Astrocyte (in vitro differentiated cells and primary cell): ENCODE results near the gene C19orf47. TPM values are rescaled to one million over a fixed set of nuclear protein-coding genes. Genes with fewer than 3 reads are reported as not detected.

ENCODE experiments used
- DNase-seq: peaks from one replicate; pipeline ENCODE4 v3.0.0-alpha.2; 2010; ENCODE audit warnings: low read depth
- FAIRE-seq: peaks from 2 replicates; lab custom pipeline; 2011; peaks lifted over from hg19 to GRCh38; lab: Jason Lieb, UNC
- H2AFZ ChIP-seq: 2 replicates; pipeline ENCODE4 v1.6.0; 2012; ENCODE audit warnings: low read depth, low read length, inconsistent platforms
- H3K27ac ChIP-seq: 2 replicates; pipeline ENCODE4 v1.5.1; 2011; ENCODE audit warnings: low read depth, low read length, inconsistent platforms
- H3K27me3 ChIP-seq: 2 replicates; pipeline ENCODE4 v1.6.0; 2011; ENCODE audit warnings: low read length, inconsistent platforms; ENCODE audit not compliant: insufficient read depth
- H3K36me3 ChIP-seq: 2 replicates; pipeline ENCODE4 v1.5.1; 2011; ENCODE audit warnings: low read length, inconsistent platforms; ENCODE audit not compliant: insufficient read depth
- H3K4me1 ChIP-seq: 2 replicates; pipeline ENCODE4 v1.5.1; 2011; ENCODE audit warnings: low read length, inconsistent platforms; ENCODE audit not compliant: insufficient read depth
- H3K4me2 ChIP-seq: 2 replicates; pipeline ENCODE4 v1.6.0; 2012; ENCODE audit warnings: low read length, inconsistent platforms
- H3K4me3 ChIP-seq: 2 replicates; pipeline ENCODE4 v1.5.1; 2011; ENCODE audit warnings: low read depth, mild to moderate bottlenecking, low read length, inconsistent platforms; ENCODE audit not compliant: insufficient read depth
- H3K79me2 ChIP-seq: 2 replicates; pipeline ENCODE4 v1.6.0; 2012; ENCODE audit warnings: mild to moderate bottlenecking, low read length, inconsistent platforms; ENCODE audit not compliant: insufficient read depth
- H3K9ac ChIP-seq: 2 replicates; pipeline ENCODE4 v1.6.0; 2012; ENCODE audit warnings: mild to moderate bottlenecking, low read length, inconsistent platforms
- H3K9me3 ChIP-seq: 2 replicates; pipeline ENCODE4 v1.5.1; 2012; ENCODE audit warnings: low read depth, mild to moderate bottlenecking, low read length, inconsistent platforms; ENCODE audit not compliant: insufficient read depth
- H4K20me1 ChIP-seq: 2 replicates; pipeline ENCODE4 v1.6.0; 2012; ENCODE audit warnings: low read length, inconsistent platforms; ENCODE audit not compliant: insufficient read depth
- H3K27ac Mint-ChIP-seq: one replicate; pipeline ENCODE4 v1.8.0; 2021; ENCODE audit warnings: mild to moderate bottlenecking, mixed read lengths; ENCODE audit not compliant: unreplicated experiment
- H3K27me3 Mint-ChIP-seq: one replicate; pipeline ENCODE4 v1.8.0; 2021; ENCODE audit warnings: low read depth, mixed read lengths; ENCODE audit not compliant: unreplicated experiment
- H3K36me3 Mint-ChIP-seq: one replicate; pipeline ENCODE4 v1.8.0; 2021; ENCODE audit warnings: low read depth, mixed read lengths; ENCODE audit not compliant: unreplicated experiment
- H3K4me1 Mint-ChIP-seq: one replicate; pipeline ENCODE4 v1.8.0; 2021; ENCODE audit warnings: low read depth, mixed read lengths; ENCODE audit not compliant: unreplicated experiment
- H3K4me3 Mint-ChIP-seq: one replicate; pipeline ENCODE4 v1.8.0; 2021; ENCODE audit warnings: mild to moderate bottlenecking, moderate library complexity, mixed read lengths; ENCODE audit not compliant: unreplicated experiment
- H3K9me3 Mint-ChIP-seq: one replicate; pipeline ENCODE4 v1.8.0; 2021; ENCODE audit warnings: mild to moderate bottlenecking, mixed read lengths; ENCODE audit not compliant: unreplicated experiment
- EZH2 ChIP-seq: IDR thresholded peaks from 2 replicates; pipeline ENCODE4 v1.6.1; 2012; ENCODE audit warnings: mild to moderate bottlenecking, low read length, inconsistent platforms; ENCODE audit not compliant: insufficient read depth
- total RNA-seq: library from RNA; stranded (reverse); gene quantifications from 2 replicates; pipeline ENCODE4 v1.2.1, GENCODE V29; 2021
- TF ChIP-seq, protein P1 (sequence below): IDR thresholded peaks from 2 replicates; pipeline ENCODE4 v1.5.1; 2011; ENCODE audit warnings: low read depth, mild to moderate bottlenecking, inconsistent platforms, low read length, moderate library complexity; ENCODE audit not compliant: insufficient read depth

Gene C19orf47
- total RNA-seq, 1 donor from 2014 or later: 20.6 TPM

DNA sequence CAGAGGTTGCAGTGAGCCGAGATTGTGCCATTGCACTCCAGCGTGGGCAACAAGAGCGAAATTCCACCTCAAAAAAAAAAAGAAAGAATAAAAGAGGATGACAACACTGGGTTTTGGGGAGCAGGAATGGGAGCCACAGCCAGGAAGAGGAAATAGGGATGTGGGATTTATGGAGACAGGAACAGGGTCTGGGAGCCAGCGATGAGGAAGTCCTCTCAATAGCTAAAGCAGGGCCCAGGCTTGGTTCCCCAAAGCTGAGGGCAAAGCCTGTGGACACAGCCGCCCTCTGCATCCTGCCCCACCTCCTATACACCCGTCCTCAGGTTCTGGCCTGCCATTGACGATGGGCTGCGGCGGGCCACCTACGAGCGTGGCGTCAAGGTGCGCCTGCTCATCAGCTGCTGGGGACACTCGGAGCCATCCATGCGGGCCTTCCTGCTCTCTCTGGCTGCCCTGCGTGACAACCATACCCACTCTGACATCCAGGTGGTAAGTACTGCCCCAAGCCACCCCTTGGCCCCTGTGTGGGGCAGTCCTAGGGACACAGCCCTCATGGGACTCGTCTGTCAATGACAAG lies 28.2 kb upstream of the C19orf47 start:
- DNase-seq: no peak
- Mint-ChIP-seq H3K36me3 (peaks cover 27% of the 10 kb centered on the region), H3K4me1 (no peaks in the 10 kb centered on the region), H3K27me3 (no peaks in the 10 kb centered on the region), H3K4me3 (no peak overlapping the region), H3K9me3 (no peaks in the 10 kb centered on the region), H3K27ac (no peak overlapping the region)
- H3K4me3 ChIP-seq: no peak overlapping the region
- no peak overlapping the region for H3K27ac ChIP-seq
- H3K79me2 ChIP-seq: no peaks in the 10 kb centered on the region
- H4K20me1 ChIP-seq: peaks cover 6% of the 10 kb centered on the region
- H3K4me2 ChIP-seq: no peak overlapping the region
- H3K27me3 ChIP-seq: no peaks in the 10 kb centered on the region
- H3K9ac ChIP-seq: no peak overlapping the region
- H3K9me3 ChIP-seq: no peaks in the 10 kb centered on the region
- H3K36me3 ChIP-seq: no peaks in the 10 kb centered on the region
- FAIRE-seq: no peak
- TF ChIP-seq, protein P1, sequence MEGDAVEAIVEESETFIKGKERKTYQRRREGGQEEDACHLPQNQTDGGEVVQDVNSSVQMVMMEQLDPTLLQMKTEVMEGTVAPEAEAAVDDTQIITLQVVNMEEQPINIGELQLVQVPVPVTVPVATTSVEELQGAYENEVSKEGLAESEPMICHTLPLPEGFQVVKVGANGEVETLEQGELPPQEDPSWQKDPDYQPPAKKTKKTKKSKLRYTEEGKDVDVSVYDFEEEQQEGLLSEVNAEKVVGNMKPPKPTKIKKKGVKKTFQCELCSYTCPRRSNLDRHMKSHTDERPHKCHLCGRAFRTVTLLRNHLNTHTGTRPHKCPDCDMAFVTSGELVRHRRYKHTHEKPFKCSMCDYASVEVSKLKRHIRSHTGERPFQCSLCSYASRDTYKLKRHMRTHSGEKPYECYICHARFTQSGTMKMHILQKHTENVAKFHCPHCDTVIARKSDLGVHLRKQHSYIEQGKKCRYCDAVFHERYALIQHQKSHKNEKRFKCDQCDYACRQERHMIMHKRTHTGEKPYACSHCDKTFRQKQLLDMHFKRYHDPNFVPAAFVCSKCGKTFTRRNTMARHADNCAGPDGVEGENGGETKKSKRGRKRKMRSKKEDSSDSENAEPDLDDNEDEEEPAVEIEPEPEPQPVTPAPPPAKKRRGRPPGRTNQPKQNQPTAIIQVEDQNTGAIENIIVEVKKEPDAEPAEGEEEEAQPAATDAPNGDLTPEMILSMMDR: no peak
- TF ChIP-seq EZH2: no peak
- H3K4me1 ChIP-seq: no peaks in the 10 kb centered on the region
- H2AFZ ChIP-seq: no peak overlapping the region

DNA sequence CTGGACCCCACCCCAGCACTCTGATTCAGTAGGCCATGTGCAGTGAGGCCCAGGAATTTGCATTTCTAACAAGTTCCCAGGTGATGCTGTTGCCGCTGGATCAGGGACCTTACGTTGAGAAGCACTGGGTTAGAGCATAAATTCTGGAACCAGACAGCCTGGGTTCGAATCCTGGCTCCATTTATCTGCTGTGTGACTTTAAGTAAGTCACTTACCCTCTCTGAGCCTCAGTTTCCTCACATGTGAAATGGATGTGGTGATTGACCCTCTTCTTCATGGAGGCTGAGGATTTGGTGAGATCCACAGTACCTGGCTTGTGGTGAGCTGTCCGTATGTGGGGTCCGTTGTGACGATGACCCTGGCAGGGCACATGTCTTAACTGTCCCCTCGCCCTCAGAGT lies 25.9 kb upstream of the C19orf47 start:
- Histone ChIP-seq H3K9me3 (no peaks in the 10 kb centered on the region), H4K20me1 (peaks cover 8% of the 10 kb centered on the region), H3K27me3 (no peaks in the 10 kb centered on the region), H3K4me1 (no peaks in the 10 kb centered on the region), H3K79me2 (no peaks in the 10 kb centered on the region), H3K36me3 (peaks cover 3% of the 10 kb centered on the region), H3K4me2 (no peak overlapping the region), H3K9ac (no peak overlapping the region), H3K4me3 (no peak overlapping the region), H3K27ac (no peak overlapping the region), H2AFZ (no peak overlapping the region)
- Mint-ChIP-seq H3K36me3 (peaks cover 29% of the 10 kb centered on the region), H3K9me3 (no peaks in the 10 kb centered on the region), H3K27ac (no peak overlapping the region), H3K4me3 (no peak overlapping the region), H3K4me1 (no peaks in the 10 kb centered on the region), H3K27me3 (no peaks in the 10 kb centered on the region)
- TF ChIP-seq, protein P1: no peak
- TF ChIP-seq EZH2: no peak
- FAIRE-seq: no peak
- no peak for DNase-seq

DNA sequence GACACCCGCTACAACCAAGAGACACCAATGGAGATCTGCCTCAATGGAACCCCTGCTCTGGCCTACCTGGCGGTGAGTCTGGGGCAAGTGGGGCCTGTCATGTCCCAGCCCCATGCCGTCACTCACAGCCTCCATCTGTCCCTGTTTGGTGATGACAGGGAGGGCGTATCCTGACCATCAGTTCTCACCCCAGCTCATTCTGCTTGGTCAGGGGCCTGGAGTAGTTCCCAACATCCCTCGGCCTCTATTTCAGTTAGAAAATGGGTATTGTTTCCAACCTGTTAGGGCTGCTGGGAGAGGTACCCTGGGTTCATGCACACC lies 23.6 kb upstream of the C19orf47 start:
- Mint-ChIP-seq H3K4me1 (peaks cover 10% of the 10 kb centered on the region), H3K36me3 (peaks cover 23% of the 10 kb centered on the region), H3K27ac (no peak overlapping the region), H3K9me3 (no peaks in the 10 kb centered on the region), H3K4me3 (no peak overlapping the region), H3K27me3 (no peaks in the 10 kb centered on the region)
- Histone ChIP-seq H2AFZ (no peak overlapping the region), H3K4me1 (peaks cover 4% of the 10 kb centered on the region), H3K4me3 (no peak overlapping the region), H3K27ac (no peak overlapping the region), H3K9me3 (no peaks in the 10 kb centered on the region), H3K27me3 (no peaks in the 10 kb centered on the region), H3K9ac (no peak overlapping the region), H3K79me2 (no peaks in the 10 kb centered on the region), H3K4me2 (no peak overlapping the region), H3K36me3 (peaks cover 3% of the 10 kb centered on the region), H4K20me1 (peaks cover 27% of the 10 kb centered on the region)
- DNase-seq: no peak
- TF ChIP-seq, protein P1: no peak
- TF ChIP-seq EZH2: no peak
- FAIRE-seq: no peak
